B cell (primary cell): Measurements from ENCODE around the gene DNAJB2.

Experiments
- CTCF ChIP-seq: fragments of 200-600 bp; IDR thresholded peaks from one replicate; pipeline ENCODE4 v1.8.0; 2022; ENCODE audit warnings: antibody characterized with exemption, mild to moderate bottlenecking
- EZH2 ChIP-seq: IDR thresholded peaks from 2 replicates; pipeline ENCODE4 v1.6.1; 2012; ENCODE audit warnings: borderline replicate concordance, low read depth, mild to moderate bottlenecking, moderate library complexity, low read length; ENCODE audit not compliant: insufficient read depth, poor library complexity, severe bottlenecking

- no peak for TF ChIP-seq EZH2
- no peak for TF ChIP-seq CTCF
These were observed 26.9 kb downstream of the DNAJB2 start for GRCh38 chr2:219306047-219306446.
